GM19043 (cell line): Measurements from ENCODE around the gene ABI1.

Experiments
- ATAC-seq: cut with Tn5 transposase; IDR thresholded peaks from one replicate; pipeline ENCODE4 v1.9.1; 2021; ENCODE audit warnings: low read depth; ENCODE audit not compliant: unreplicated experiment

ABI1 gene

GRCh38 chr10:26725837-26726727 lies 134.7 kb downstream of the ABI1 start:
- ATAC-seq: peak; percentile 53

- no peak for ATAC-seq
These were observed 137.7 kb downstream of the ABI1 start for GRCh38 chr10:26723016-26723415.

- ATAC-seq: no peak
These were observed 139.2 kb downstream of the ABI1 start for GRCh38 chr10:26721561-26721960.

GRCh38 chr10:26717476-26717875 lies 143.3 kb downstream of the ABI1 start:
- ATAC-seq: no peak

GRCh38 chr10:26715137-26715487 lies 145.6 kb downstream of the ABI1 start:
- ATAC-seq: no peak

- ATAC-seq: no peak
These were observed 146.2 kb downstream of the ABI1 start for GRCh38 chr10:26714415-26715136.

- no peak for ATAC-seq
These were observed 149.4 kb downstream of the ABI1 start for GRCh38 chr10:26711324-26711723.

GRCh38 chr10:26706936-26707335 lies 153.8 kb downstream of the ABI1 start:
- ATAC-seq: no peak

- ATAC-seq: no peak
These were observed 154.6 kb downstream of the ABI1 start for GRCh38 chr10:26706206-26706605.

- ATAC-seq: no peak
These were observed 156.8 kb downstream of the ABI1 start for GRCh38 chr10:26703974-26704373.

GRCh38 chr10:26703096-26703495 lies 157.7 kb downstream of the ABI1 start:
- no peak for ATAC-seq

- ATAC-seq: no peak
These were observed 159.7 kb downstream of the ABI1 start for GRCh38 chr10:26700884-26701630.

GRCh38 chr10:26699631-26700030 lies 161.1 kb downstream of the ABI1 start:
- no peak for ATAC-seq

GRCh38 chr10:26698909-26699308 lies 161.8 kb downstream of the ABI1 start:
- ATAC-seq: no peak

- ATAC-seq: peak; percentile 3
These were observed 162.7 kb downstream of the ABI1 start for GRCh38 chr10:26697922-26698608.

- ATAC-seq: peak; percentile 79
These were observed 163.4 kb downstream of the ABI1 start, which contains the start of gene PDSS1 for GRCh38 chr10:26697163-26697921. TSS of gene PDSS1 (plus strand) at chr10:26697701. CDS start at chr10:26697712, 11 bp downstream.

GRCh38 chr10:26696786-26697162 lies 164.0 kb downstream of the ABI1 start:
- no peak for ATAC-seq
